H1 (cell line): ENCODE measurements around the gene C1GALT1C1L.

ENCODE experiments used
- PHF8 ChIP-seq: fragments of 200-600 bp; sonication (generic); conservative IDR thresholded peaks from 2 replicates; pipeline ENCODE4 v1.7.1; 2012; ENCODE audit warnings: low read depth, mild to moderate bottlenecking, inconsistent platforms, low read length, moderate library complexity
- SP1 ChIP-seq: IDR thresholded peaks from 2 replicates; pipeline ENCODE4 v1.6.1; 2011; ENCODE audit warnings: low read depth, low read length
- TAF1 ChIP-seq: IDR thresholded peaks from 2 replicates; pipeline ENCODE4 v1.6.1; 2011; ENCODE audit warnings: mild to moderate bottlenecking, low read depth, low read length
- ZNF274 ChIP-seq: IDR thresholded peaks from 2 replicates; pipeline ENCODE4 v1.7.0; 2012; ENCODE audit warnings: low read length, borderline replicate concordance; ENCODE audit errors: extremely low read depth
- TF ChIP-seq, protein P1 (sequence below), 3 experiments: IDR thresholded peaks; 1 replicate in 2 of 3; 2 replicates in 1 of 3; pipeline versions ENCODE4 v1.5.1 to v1.6.1; 2011; ENCODE audit warnings: low read length in 3 of 3, mild to moderate bottlenecking in 3 of 3, inconsistent platforms in 2 of 3, low read depth in 1 of 3, moderate library complexity in 1 of 3; ENCODE audit not compliant: insufficient read depth in 1 of 3; ENCODE audit errors: control extremely low read depth in 1 of 3

DNA sequence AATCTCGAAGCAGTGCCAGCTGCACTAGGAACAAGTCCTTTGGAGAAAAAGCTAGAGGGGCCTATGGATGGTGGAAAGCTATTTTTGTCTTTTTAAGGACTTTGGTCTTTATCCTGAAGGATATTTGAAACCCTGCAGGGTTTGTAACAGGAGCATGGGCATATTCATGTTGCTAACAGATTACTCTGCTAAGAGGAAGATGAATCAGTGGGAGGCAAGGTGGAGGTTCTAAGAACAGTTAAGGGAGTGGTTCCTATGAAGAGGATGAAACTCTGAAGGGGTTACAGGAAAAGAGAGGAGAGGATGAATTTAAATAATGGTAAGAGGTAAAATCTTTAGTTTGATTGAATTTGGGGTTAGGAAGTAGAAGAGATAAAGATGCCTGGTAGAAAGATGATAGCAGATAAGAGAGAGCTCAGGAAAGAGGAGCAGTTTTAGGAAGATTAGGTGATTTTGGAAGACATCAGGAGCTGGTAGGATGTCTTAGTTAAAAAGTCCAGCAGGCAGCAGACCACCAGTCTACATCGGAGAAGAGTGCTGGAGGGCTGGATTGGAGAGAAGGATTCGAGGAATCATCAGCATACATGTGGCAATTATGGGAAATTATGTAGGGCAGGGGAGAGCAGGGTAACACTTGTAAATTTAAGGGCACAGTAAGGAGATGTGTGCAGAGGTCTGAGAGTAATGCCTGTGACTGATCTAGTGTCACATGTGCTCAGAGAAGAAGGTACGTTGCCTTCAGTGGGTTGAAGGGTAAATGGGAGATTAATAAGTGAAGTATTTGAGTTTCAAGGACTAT lies 39.3 kb upstream of the C1GALT1C1L start:
- TF ChIP-seq TAF1 (no peak), ZNF274 (no peak), PHF8 (no peak), SP1 (no peak)
- TF ChIP-seq, protein P1, sequence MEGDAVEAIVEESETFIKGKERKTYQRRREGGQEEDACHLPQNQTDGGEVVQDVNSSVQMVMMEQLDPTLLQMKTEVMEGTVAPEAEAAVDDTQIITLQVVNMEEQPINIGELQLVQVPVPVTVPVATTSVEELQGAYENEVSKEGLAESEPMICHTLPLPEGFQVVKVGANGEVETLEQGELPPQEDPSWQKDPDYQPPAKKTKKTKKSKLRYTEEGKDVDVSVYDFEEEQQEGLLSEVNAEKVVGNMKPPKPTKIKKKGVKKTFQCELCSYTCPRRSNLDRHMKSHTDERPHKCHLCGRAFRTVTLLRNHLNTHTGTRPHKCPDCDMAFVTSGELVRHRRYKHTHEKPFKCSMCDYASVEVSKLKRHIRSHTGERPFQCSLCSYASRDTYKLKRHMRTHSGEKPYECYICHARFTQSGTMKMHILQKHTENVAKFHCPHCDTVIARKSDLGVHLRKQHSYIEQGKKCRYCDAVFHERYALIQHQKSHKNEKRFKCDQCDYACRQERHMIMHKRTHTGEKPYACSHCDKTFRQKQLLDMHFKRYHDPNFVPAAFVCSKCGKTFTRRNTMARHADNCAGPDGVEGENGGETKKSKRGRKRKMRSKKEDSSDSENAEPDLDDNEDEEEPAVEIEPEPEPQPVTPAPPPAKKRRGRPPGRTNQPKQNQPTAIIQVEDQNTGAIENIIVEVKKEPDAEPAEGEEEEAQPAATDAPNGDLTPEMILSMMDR (IDR thresholded peaks at IDR 0.05; ENCODE audit: control extremely low read depth in 1 of 3, insufficient read depth in 1 of 3, low read depth in 1 of 3, low read length in 3 of 3) = no peak
